GM20431 (cell line): ENCODE measurements around the gene SH3RF1.

ENCODE experiments used
- in situ Hi-C: fragments of 300-500 bp; cut with MseI, MboI; formaldehyde crosslinking; loops from one replicate; pipeline ENCODE4 v1.15.0; 2020; ENCODE audit warnings: low sequenced_read_pairs; ENCODE audit not compliant: unreplicated experiment

The SH3RF1 gene

DNA sequence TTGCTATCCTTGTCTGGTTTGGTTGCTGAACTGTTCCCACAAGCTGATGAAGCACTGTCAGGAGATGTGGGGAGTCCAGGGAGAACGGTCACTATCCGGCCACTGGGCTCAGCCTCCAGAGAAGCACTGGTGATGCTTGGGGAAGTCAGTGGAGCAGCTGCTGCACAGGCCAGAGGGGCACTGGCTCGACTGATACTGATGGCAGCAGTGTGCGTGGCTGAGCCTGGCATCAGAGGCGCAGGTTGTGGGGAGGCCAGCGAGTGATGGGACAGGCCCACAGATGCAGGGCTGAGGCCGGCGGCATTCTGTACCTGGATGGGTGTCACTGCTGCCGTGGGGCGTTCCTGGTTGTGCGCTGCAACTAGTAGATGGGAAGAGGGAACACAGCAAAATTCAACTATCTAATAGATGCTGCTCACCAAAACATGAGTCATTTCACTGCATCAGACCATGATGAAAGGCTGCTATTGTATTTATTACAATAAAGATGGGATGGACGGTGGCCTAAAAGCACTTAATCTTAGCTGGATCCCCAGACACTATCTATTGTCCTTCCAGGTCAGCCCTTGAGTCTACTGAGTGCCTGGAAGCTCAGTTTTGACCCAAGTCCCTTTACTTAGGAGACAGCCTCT lies 154.4 kb downstream of the SH3RF1 start:
- in situ Hi-C loops = no loop called here

DNA sequence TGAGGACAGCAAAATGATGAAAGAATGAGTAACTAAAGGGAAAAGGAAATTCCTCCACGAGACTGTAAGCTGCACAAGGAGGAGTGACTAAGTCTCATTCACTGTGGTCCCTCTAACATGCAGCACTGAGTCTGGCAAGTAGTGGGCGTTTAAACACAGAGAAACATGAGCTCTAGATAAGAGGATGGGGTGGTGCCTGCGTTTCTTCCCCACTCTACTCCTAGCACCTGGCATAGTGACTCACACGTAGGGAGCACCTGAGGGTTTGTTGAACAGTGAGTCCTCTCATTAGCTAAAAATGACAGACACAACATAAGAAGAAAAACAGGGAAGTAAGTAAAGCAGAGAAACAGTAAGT lies 154.9 kb downstream of the SH3RF1 start:
- in situ Hi-C loops = no loop called here

DNA sequence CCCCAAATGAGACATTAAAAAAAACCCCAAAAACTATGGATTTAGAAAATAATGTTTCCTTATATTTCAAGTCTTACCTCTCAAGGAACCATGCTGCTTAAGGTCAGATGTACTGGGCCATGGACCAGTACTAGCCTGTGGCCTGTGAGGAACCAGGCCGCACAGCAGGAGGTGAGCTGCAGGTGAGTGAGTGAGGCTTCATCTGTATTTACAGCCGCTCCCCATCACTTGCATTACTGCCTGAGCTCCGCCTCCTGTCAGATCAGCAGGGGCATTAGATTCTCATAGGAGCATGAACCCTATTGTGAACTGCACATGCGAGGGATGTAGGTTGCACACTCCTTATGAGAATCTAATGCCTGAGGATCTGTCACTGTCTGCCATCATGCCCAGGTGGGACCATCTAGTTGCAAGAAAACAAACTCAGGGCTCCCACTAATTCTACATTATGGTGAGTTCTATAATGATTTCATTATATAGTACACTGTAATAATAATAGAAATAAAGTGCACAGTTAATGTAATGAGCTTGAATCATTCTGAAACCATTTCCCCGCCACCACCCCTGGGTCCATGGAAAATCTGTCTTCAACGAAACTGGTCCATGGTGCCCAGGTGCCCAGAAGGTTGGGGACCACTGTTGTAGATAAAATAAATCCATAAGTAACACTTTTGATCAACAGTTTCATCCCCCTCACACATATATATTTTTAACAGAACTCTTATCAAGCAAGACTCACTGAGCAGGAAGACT lies 155.4 kb downstream of the SH3RF1 start:
- in situ Hi-C loops = no loop called here

DNA sequence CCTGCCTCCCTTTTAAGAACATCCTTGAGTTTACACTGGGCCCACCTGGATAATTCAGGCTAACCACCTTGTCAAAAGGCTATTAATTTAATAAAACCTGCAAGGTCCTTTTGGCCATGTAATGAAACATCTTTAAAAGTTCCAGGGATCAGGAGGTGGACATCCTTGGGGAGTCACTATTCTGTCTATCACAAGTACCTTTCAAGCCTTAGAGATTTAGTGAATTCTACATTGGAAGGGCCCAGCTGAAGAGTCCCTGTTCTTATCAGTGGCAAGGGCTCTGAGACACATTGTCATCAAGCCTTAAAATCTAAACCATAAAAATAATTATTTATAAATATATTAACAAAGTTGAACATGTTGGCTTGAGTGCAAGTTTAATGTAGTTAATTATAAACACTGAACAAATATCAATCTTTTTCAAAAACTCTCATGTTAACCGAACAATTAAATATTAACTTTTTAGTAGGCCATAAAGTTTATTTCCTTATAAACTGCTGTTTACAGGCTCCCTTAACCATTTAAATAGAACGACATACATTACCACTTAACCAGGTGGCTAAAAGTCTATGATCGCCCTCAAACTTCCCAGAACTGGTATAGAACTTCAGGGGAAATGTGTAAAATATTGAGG lies 156.3 kb downstream of the SH3RF1 start:
- in situ Hi-C loops = no loop called here

DNA sequence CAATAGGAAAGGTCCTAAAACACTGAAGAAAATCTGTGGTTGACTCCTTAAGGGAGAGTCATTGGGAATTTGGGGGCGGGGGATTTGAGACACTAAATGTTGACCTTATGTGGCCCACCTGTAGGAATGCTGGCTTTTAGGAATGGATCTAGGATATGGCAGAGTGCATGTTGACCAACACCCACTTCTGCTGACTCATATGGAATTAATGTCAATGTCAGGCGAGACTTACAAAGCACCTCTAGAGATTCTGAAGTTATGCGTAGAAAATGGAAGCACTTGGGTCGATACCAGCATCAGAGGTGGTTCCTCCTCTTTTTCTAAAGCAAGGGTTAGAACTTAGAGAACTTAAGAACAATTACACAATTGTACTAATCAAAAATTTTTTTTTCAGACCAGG lies 160.1 kb downstream of the SH3RF1 start:
- in situ Hi-C loops = no loop called here

DNA sequence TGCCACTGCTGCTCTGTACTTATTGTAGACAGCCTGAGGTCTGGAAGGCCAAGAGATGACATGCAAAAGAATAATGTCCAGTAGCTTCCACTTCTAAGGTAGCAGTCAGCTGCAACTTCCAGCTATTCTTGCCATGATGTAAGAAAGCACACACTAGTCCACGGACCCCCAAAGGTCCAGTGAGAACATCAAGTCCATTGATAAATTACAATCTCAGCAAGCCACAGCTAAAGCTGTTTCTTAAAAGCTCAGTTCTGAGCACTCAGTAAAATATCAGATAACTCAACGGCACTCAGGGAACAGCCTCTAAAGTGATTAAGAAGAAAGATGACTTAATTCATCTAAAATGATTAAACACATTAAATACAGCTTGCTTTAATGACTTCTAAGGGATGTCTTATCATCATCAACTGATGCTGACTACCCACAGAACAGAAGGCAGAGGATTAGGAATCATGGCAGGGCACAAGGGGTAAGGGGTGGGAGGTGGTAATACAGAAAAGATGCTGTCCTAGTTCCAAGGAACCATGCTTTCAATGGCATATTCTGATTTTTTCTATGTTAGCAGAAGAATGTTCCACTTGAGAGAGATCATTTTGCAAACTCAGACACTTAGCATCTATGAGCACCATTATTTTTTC lies 161.6 kb downstream of the SH3RF1 start:
- in situ Hi-C loops = no loop called here

DNA sequence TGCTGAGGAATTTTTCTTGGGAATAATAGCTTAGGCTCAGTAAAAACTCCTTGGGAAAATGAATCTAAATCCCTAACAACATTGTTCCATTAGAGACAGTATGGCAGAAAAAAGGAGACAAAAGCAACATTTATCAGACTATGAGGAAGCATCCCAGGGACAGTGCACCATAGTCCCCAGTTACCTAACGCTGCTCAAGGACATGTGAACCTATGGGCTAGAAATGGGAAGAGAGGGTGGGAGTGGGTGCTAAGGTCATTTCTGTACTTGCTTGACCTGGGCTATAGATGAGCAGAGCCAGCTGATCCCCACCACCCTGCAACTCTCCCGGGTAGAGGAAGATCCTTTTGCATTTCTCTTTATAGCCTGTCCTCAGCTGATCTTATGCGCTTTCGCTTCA lies 162.5 kb downstream of the SH3RF1 start:
- in situ Hi-C loops = no loop called here

DNA sequence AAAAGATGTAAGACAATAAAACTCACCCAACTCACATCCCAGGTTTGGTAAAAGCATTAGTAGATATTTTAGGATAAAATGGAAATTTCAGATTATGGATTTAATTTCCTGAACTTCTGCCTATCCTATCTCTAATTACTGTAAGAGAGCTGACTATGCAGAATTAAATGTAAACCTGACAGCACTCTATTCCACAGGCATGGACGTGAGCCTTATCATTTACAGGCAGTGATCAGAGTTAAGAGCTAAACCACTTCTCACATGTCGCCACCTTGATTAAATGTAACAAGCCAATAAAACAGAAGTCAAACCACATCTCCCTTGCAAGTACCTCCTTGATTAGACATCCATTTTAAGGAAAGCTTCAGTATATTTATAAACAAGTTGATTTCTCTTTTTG lies 163.2 kb downstream of the SH3RF1 start:
- in situ Hi-C loops = no loop called here

DNA sequence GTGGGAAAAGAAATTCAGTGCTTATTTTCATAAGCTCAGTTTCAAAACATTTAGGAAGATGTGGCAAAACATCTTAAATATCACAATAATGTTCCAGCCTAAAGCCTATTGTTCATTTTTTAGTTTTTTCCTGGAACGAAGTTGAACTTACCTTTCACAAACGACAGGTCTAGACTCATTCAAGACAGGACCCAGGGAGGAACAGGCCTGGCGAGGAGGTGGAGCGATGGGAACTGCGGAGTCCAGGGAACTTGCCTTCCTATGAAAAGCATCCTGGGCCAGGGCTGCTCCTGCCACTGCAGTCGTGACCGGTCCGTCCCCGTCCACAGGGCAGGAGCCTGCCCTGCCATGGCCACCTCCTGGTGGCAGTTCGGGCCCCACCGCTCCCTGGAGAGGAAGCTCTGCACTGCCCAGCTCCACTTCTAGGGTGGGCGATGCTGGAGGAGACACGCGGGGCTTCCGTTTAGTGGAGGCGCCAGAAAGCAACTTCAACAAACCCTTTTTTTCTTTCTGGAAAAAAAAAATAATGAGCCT lies 164.0 kb downstream of the SH3RF1 start:
- in situ Hi-C loops = no loop called here

DNA sequence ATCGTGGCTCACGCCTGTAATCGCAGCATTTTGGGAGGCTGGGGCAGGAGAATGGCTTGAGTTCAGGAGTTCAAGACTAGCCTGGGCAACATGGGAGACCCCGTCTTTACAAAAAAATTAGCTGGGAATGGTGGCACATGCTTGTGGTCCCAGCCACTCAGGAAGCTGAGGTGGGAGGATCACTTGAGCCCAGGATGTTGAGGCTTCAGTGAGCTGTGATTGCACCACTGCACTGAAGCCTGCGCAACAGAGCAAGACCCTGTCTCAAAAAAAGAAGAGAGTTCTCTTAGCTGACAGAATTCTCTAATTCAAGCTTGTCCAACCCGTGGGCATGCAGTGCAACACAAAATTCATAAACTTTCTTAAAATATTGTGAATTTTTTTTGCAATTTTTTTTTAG lies 165.1 kb downstream of the SH3RF1 start:
- in situ Hi-C loops = no loop called here

DNA sequence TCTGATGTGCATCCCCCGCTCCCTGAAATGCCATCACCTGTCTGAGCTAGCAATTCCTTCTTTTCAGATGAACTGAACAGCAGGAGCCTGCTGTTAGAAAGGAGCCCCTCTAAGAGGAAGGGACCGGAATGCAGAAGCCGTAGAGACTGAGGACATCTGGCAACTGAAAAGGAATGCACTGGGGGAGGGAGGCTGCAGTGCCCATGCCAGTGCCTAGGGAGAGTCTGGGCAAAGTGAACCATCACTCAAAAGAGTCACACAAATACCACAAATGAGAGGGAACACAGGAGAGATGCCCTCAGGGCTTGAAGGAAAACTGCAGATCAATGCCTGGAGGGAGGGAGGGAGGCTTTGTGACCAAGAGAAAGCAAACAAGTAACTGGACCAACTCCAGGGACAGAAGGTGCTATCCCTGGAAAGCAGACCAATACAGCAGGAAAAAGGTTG lies 166.8 kb downstream of the SH3RF1 start:
- in situ Hi-C loops = no loop called here

DNA sequence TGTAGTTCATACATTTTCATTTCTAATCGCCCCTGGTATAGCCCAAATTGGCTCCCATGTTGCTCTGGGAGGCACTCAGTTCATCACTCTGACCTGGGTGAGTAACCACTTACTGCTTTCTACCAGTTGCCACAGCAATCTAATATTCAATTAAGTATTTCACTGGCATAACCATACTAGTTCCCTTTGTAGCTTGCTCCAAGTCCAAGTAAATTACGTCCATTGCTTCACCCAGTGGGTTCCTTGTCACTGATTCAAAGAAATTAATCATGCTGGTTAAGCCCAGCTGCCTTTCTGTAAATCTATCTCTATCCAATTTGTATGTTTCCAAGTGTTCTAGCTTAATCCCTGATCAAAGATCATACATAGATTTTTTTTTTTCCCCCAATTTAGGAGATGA lies 168.7 kb downstream of the SH3RF1 start:
- in situ Hi-C loops = no loop called here

DNA sequence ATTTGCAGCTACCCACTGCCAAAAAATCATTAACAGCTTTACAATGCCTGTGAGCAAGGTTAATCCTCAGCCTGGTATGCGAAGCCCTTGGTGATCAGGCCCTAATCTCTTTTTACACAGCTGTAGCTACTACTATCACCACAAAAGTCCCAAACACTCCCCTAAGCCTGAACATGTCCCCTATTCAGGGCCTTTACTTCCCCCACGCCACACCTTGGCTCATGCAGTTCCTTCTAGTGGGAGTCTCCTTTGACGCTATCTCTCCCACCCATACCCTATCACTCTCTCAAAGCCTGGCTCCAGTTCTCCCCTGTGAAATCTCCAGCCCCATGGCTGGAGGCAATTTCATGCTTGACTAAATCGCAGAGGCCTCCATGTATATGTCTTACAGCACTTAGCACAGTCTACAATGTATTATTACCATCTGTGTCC lies 170.1 kb downstream of the SH3RF1 start:
- in situ Hi-C loops = no loop called here

DNA sequence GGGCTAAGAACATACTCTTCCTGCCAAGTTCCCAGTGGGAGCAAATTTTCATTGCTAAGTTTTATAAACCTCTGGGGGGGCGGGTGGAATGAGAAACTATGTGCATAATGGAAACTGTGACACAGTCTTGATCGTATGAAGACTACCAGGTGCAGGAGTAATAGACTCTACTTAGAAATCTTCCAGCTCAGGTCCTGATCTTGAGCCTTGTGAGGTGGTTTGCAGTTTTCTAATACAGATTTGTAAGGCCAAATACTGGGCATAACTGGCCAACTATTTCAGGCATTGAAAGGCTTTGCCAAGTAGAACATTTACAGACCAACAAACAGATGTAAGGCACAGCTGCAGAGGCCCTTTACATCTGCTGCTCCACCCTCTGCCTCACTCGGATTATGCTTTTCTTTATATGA lies 171.0 kb downstream of the SH3RF1 start:
- in situ Hi-C loops = no loop called here

DNA sequence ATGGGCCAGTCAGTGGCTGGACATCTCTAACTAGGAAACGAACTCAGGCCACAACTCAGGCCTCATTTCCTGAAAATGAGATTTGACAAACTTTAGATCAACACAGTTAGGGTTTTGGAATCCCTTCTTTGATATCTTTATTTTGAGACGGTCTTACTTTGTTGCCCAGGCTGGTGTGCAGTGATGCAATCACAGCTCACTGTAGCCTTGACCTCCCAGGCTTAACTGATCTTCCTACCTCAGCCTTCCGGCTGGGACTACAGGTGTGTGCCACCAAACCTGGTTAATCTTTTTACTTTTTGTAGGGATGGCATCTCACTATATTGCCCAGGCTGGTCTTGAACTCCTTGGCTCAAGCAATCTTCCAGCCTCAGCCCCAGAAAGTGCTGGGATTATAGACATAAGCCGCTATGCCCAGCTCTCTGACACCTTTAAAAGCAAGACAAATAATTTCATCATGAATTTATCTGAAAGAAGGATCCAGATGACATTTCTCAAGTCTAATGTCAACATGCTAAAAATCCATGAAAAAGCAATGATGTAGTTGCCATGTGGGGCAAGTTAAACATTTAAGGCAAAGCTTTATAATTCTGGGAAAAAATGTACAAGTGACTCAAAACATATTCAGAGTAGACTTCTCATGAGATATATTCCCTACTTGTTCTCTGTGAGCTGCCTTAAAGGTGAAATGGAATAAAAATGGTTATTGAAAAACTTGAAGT lies 171.6 kb downstream of the SH3RF1 start:
- in situ Hi-C loops = no loop called here

DNA sequence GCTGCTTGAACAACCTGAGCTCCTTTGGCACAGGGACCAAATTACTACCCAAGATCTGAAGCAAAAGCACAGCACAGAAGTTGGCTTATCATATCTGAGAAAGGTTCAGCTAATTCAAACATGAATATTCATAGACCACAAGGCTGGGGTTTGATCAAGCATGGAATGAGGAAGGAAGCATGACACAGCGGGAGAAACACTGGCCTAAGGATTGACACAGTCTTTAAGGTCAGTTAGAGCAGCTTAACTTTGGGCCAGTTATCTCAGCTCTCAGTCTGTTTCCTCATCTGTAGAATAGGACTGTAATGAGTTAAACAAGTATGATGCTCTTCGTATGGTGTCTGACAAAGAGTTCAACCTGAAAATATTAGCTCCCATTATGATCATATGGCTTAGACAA lies 172.2 kb downstream of the SH3RF1 start:
- in situ Hi-C loops = no loop called here

DNA sequence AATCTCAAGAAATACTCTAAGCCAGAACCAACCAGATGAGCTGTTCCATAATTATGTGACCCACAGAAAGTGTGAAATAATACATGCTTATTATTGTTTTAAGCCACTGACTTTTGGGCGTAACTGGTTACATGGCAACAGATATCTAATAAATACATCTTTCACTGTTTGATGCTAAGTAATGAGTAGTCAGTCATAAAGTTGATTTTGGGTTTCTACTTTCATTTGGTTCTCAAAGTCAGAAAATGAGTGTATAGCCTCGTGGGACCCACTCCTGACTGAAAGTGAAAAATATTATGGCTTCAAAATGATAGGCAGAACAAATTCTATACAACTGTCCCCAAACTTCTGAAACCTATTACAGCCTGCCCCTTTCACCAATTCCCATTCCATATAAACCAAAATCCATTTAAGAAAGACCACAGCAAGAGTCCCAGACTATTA lies 172.7 kb downstream of the SH3RF1 start:
- in situ Hi-C loops = no loop called here

DNA sequence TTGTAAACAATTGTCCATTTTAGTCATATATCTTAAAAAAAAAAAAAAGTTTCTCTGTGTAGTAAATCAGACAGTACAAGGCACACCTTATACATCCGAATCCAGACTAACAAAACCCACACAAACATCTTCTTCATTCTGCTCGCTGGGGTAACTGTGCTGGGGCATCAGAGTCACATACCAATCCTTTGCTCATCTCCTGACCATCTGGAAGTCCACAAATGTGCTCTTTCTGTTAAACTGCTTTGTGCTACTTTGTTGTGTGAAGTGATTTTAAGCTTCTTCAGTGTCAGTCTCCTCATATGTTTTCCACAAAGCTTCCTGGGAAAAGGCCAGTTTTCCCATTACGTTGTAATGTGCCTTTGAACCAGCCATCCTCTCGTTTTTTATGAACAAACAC lies 174.5 kb downstream of the SH3RF1 start:
- in situ Hi-C loops = no loop called here

DNA sequence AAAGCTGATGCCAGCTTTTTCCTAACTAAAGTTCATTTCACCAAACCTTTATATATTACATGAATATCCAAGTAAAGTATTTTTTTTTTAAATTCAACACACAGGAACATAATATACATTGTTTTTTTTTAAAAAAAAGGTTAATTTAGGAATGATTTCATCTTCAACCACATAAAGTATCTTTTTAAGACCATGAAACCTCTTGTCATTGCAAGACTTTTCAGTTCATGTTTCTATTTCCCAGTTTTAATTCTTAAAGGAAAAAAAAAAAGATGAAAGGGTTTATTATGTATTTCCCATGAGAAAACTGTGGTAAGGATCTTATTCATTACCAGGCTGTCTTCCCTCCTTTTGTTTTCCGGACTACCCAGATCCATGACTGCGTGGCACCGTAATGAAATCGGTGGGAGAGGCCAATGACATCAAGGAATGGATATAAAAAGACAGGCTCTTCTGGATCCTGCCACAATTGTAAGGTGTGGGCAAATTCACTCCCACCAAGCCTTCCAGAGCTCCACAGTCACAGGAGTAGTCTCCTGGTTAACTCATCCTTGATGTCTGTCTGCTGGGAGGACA lies 176.0 kb downstream of the SH3RF1 start:
- in situ Hi-C loops = no loop called here
